PC-3 (cell line): ENCODE data around the gene TEDDM1.

Experiments
- EZH2 ChIP-seq: fragments of 300-600 bp; sonication (generic); IDR thresholded peaks from one replicate; pipeline ENCODE4 v1.6.1; 2017; ENCODE audit warnings: antibody characterized with exemption, mild to moderate bottlenecking, low read length; ENCODE audit not compliant: unreplicated experiment
- TF ChIP-seq, protein P1 (sequence below): fragments of 300-600 bp; sonication (generic); conservative IDR thresholded peaks from 2 replicates; pipeline ENCODE4 v1.5.1; 2017; ENCODE audit warnings: antibody characterized with exemption, low read depth, mild to moderate bottlenecking, low read length

DNA sequence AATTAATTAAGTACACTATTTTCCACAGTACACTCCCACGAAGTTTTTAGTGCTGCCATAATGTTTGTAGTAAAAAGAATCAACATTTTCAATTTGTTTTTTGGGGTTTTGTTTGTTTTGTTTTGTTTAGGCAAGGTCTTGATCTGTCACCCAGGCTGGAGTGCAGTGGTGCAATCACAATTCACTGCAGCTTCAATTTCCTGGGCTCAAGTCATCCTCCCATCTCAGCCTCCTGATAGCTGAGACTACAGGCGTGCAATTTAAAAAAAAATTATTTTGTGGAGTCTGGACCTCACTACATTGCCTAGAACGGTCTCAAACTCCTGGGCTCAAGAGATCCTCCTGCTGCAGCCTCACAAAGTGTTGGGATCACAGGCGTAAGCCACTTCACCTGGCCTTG is 20.3 kb downstream of the TEDDM1 start:
- TF ChIP-seq, protein P1, sequence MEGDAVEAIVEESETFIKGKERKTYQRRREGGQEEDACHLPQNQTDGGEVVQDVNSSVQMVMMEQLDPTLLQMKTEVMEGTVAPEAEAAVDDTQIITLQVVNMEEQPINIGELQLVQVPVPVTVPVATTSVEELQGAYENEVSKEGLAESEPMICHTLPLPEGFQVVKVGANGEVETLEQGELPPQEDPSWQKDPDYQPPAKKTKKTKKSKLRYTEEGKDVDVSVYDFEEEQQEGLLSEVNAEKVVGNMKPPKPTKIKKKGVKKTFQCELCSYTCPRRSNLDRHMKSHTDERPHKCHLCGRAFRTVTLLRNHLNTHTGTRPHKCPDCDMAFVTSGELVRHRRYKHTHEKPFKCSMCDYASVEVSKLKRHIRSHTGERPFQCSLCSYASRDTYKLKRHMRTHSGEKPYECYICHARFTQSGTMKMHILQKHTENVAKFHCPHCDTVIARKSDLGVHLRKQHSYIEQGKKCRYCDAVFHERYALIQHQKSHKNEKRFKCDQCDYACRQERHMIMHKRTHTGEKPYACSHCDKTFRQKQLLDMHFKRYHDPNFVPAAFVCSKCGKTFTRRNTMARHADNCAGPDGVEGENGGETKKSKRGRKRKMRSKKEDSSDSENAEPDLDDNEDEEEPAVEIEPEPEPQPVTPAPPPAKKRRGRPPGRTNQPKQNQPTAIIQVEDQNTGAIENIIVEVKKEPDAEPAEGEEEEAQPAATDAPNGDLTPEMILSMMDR, result no peak
- no peak for TF ChIP-seq EZH2
